GM23248 (cell line): ENCODE data around the gene DPPA3. TPM values are rescaled to one million over a fixed set of nuclear protein-coding genes. Genes with fewer than 3 reads are reported as not detected.

Experiments used
- DNase-seq: peaks from one replicate; pipeline ENCODE4 v3.0.0-alpha.2; 2015
- H2AFZ ChIP-seq: fragments of 200-600 bp; sonication (generic); 2 replicates; pipeline ENCODE4 v1.6.1; 2016; ENCODE audit warnings: antibody characterized with exemption
- H3F3A ChIP-seq: fragments of 200-600 bp; sonication (generic); 2 replicates; pipeline ENCODE4 v1.6.1; 2016; ENCODE audit warnings: mild to moderate bottlenecking, antibody characterized with exemption, mixed run types; ENCODE audit not compliant: insufficient read depth
- H3K27ac ChIP-seq: fragments of 200-600 bp; sonication (generic); 2 replicates; pipeline ENCODE4 v1.5.1; 2016; ENCODE audit warnings: mild to moderate bottlenecking
- H3K27me3 ChIP-seq: fragments of 200-600 bp; sonication (generic); replicated peaks from 2 replicates; pipeline ENCODE4 v1.6.1; 2016; ENCODE audit warnings: mild to moderate bottlenecking; ENCODE audit not compliant: insufficient read depth
- H3K36me3 ChIP-seq: fragments of 200-600 bp; sonication (generic); 2 replicates; pipeline ENCODE4 v1.6.1; 2016; ENCODE audit warnings: low read depth, mild to moderate bottlenecking
- H3K4me1 ChIP-seq: fragments of 200-600 bp; sonication (generic); 2 replicates; pipeline ENCODE4 v1.6.1; 2016; ENCODE audit warnings: mild to moderate bottlenecking; ENCODE audit not compliant: insufficient read depth
- H3K4me2 ChIP-seq: fragments of 200-600 bp; sonication (generic); one replicate; pipeline ENCODE4 v1.6.1; 2016; ENCODE audit warnings: mild to moderate bottlenecking; ENCODE audit not compliant: unreplicated experiment
- H3K4me3 ChIP-seq: fragments of 200-600 bp; sonication (generic); 2 replicates; pipeline ENCODE4 v1.5.1; 2016; ENCODE audit warnings: mild to moderate bottlenecking
- H3K79me2 ChIP-seq: fragments of 200-600 bp; sonication (generic); 2 replicates; pipeline ENCODE4 v1.6.1; 2016; ENCODE audit warnings: mild to moderate bottlenecking; ENCODE audit not compliant: insufficient read depth
- H3K9ac ChIP-seq: fragments of 200-600 bp; sonication (generic); 2 replicates; pipeline ENCODE4 v1.6.1; 2016; ENCODE audit warnings: mild to moderate bottlenecking
- H3K9me2 ChIP-seq: fragments of 200-600 bp; sonication (generic); 2 replicates; pipeline ENCODE4 v1.6.1; 2016; ENCODE audit warnings: mixed run types, mild to moderate bottlenecking, moderate library complexity; ENCODE audit not compliant: insufficient read depth
- H3K9me3 ChIP-seq: fragments of 200-600 bp; sonication (generic); one replicate; pipeline ENCODE4 v1.6.1; 2017; ENCODE audit warnings: low read depth
- H4K20me1 ChIP-seq: fragments of 200-600 bp; sonication (generic); 2 replicates; pipeline ENCODE4 v1.6.0; 2016; ENCODE audit not compliant: insufficient read depth
- EZH2 ChIP-seq: fragments of 200-600 bp; sonication (generic); IDR thresholded peaks from 2 replicates; pipeline ENCODE4 v1.6.1; 2018; ENCODE audit warnings: antibody characterized with exemption, mild to moderate bottlenecking; ENCODE audit not compliant: insufficient read depth, poor library complexity, severe bottlenecking
- EZH2phosphoT487 ChIP-seq: fragments of 200-600 bp; sonication (generic); IDR thresholded peaks from 2 replicates; pipeline ENCODE4 v1.6.1; 2018; ENCODE audit warnings: antibody characterized with exemption, moderate library complexity, mild to moderate bottlenecking, low read depth; ENCODE audit not compliant: insufficient read depth
- WGBS, 2 experiments: methylation state at CpG; one replicate each; pipeline ENCODE4 v1.1.6; 2015 to 2017; ENCODE audit warnings: low lambda C conversion rate in 2 of 2, low coverage in 1 of 2; ENCODE audit errors: missing lambda C conversion rate in 2 of 2; 5-methylcytosine and 5-hydroxymethylcytosine counted together
- in situ Hi-C: fragments of 300-500 bp; cut with MboI; formaldehyde crosslinking; loops from 2 replicates; pipeline ENCODE4 v1.15.0; 2020
- polyA plus RNA-seq: library from polyadenylated mRNA; unstranded; fragments of >200 nt; fragmentation: Nextera tagmentation; extraction: Ambion mirVana; gene quantifications from 2 replicates; pipeline ENCODE4 v1.2.1, GENCODE V29; 2016
- total RNA-seq: library from RNA; depleted of rRNA; stranded (reverse); fragments of >200 nt; shearing (Covaris generic); gene quantifications from 2 replicates; pipeline ENCODE4 v1.2.3, GENCODE V29; 2014; rRNA removed

Gene DPPA3
- total and polyA plus RNA-seq, 2 experiments from 2014 or later, result not detected

GRCh38 chr12:7758766-7759140 lies 47.5 kb downstream of the DPPA3 start:
- in situ Hi-C loops, result no loop called here
- Histone ChIP-seq H3K4me3 (no peak overlapping the region), H3K27me3 (peaks cover 15% of the 10 kb centered on the region; the same call in 1 of the 2 replicates), H3K9me2 (no peaks in the 10 kb centered on the region), H3K27ac (no peak overlapping the region), H3K9ac (no peak overlapping the region), H3K36me3 (no peaks in the 10 kb centered on the region), H3K4me1 (no peaks in the 10 kb centered on the region), H3K9me3 (no peaks in the 10 kb centered on the region), H3K4me2 (no peak overlapping the region), H4K20me1 (no peaks in the 10 kb centered on the region), H3K79me2 (no peaks in the 10 kb centered on the region), H3F3A (no peaks in the 10 kb centered on the region), H2AFZ (no peak overlapping the region)
- WGBS, 2 experiments, result 16% methylated on average over 9 of the region's 9 CpGs
- DNase-seq, result peak; percentile 1
- TF ChIP-seq EZH2phosphoT487, result no peak
- TF ChIP-seq EZH2, result no peak

Other genes with a start within 250 kb of the DPPA3 start
- not detected in 2 replicates for gene CD163, start 207.7 kb upstream of the DPPA3 start, total RNA-seq
- 0.05 TPM in 1 of 2 replicates, not detected in the other for gene CD163, start 207.7 kb upstream of the DPPA3 start, polyA plus RNA-seq
- gene APOBEC1, start 45.5 kb upstream of the DPPA3 start, total RNA-seq, result not detected in 2 replicates
- gene APOBEC1, start 45.5 kb upstream of the DPPA3 start, polyA plus RNA-seq, result not detected in 2 replicates
- gene GDF3, start 15.7 kb upstream of the DPPA3 start, total RNA-seq, result not detected in 2 replicates
- gene GDF3, start 15.7 kb upstream of the DPPA3 start, polyA plus RNA-seq, result not detected in 2 replicates
- gene CLEC4C, start 35.9 kb downstream of the DPPA3 start, total RNA-seq, result not detected in 2 replicates
- not detected in 2 replicates for gene CLEC4C, start 35.9 kb downstream of the DPPA3 start, polyA plus RNA-seq
- not detected in 2 replicates for gene NANOGNB, start 53.8 kb downstream of the DPPA3 start, total RNA-seq
- gene NANOGNB, start 53.8 kb downstream of the DPPA3 start, polyA plus RNA-seq, result not detected in 2 replicates
- gene NANOG, start 78.0 kb downstream of the DPPA3 start, total RNA-seq, result 0.13 TPM in 1 of 2 replicates, not detected in the other
- gene NANOG, start 78.0 kb downstream of the DPPA3 start, polyA plus RNA-seq, result 0.13 TPM in 1 of 2 replicates, not detected in the other
- not detected in 2 replicates for gene SLC2A14, start 161.5 kb downstream of the DPPA3 start, total RNA-seq
- gene SLC2A14, start 161.5 kb downstream of the DPPA3 start, polyA plus RNA-seq, result not detected in 2 replicates
- gene SLC2A3, start 224.8 kb downstream of the DPPA3 start, total RNA-seq, result 72.5 and 73.7 TPM in 2 replicates
- gene SLC2A3, start 224.8 kb downstream of the DPPA3 start, polyA plus RNA-seq, result 71.5 and 71.8 TPM in 2 replicates